Right lung (tissue), 5 donors: ENCODE results near the gene GRIN3B. TPM values are rescaled to one million over a fixed set of nuclear protein-coding genes. Genes with fewer than 3 reads are reported as not detected.
"Not testable (repeated sequence)": the region's sequence is repeated elsewhere in the genome, so short reads cannot be mapped to it uniquely, and the experiment has no call there.

Experiments
- DNase-seq, 2 donors: peaks; one replicate each; pipeline ENCODE4 v3.0.0-alpha.2; 2013
- polyA plus RNA-seq, 5 donors: library from polyadenylated mRNA; unstranded; fragments of 120-200 nt; gene quantifications; one replicate each; pipeline versions ENCODE4 v1.2.1 to v1.2.3, GENCODE V29; 2013; ENCODE audit warnings: inconsistent platforms in 1 of 5, low replicate concordance in 1 of 5; ENCODE audit not compliant: insufficient read length in 5 of 5, insufficient read depth in 1 of 5

GRIN3B gene
- polyA plus RNA-seq, 5 donors, result 0.31 to 1.6 (median 0.69) TPM

- no peak for DNase-seq
Measured at GRCh38 chr19:1019616-1019961, 19.4 kb downstream of the GRIN3B start.

- DNase-seq, result no peak
Measured at GRCh38 chr19:1019980-1020867, 20.0 kb downstream of the GRIN3B start.

- DNase-seq, result peak; percentile 98
Measured at GRCh38 chr19:1020868-1021425, 20.7 kb downstream of the GRIN3B start, which contains the start of gene TMEM259. Gene TMEM259, minus strand, starts transcription at chr19:1021123. Its CDS starts 127 bp downstream, at chr19:1020996.

- not testable (repeated sequence) for DNase-seq
Measured at GRCh38 chr19:1023883-1024188, 23.6 kb downstream of the GRIN3B start.

GRCh38 chr19:1025080-1025479 lies 24.9 kb downstream of the GRIN3B start:
- DNase-seq, result not testable (repeated sequence)

GRCh38 chr19:1025960-1026782 lies 26.0 kb downstream of the GRIN3B start, which contains the start of gene CNN2:
Gene CNN2, plus strand, starts transcription at chr19:1026608. Its CDS starts 54 bp downstream, at chr19:1026662.
- DNase-seq, result peak; percentile 85 to 88

- no peak for DNase-seq
Measured at GRCh38 chr19:1026783-1027649, 26.8 kb downstream of the GRIN3B start.

GRCh38 chr19:1027650-1028061 lies 27.4 kb downstream of the GRIN3B start:
- no peak for DNase-seq

GRCh38 chr19:1028062-1028926 lies 28.1 kb downstream of the GRIN3B start:
- DNase-seq, result peak; percentile 87 to 89

GRCh38 chr19:1032264-1032867 lies 32.1 kb downstream of the GRIN3B start:
- DNase-seq, result no peak

GRCh38 chr19:1035998-1036621 lies 35.9 kb downstream of the GRIN3B start:
- DNase-seq, result no peak

- DNase-seq, result no peak
Measured at GRCh38 chr19:1037621-1038064, 37.4 kb downstream of the GRIN3B start.

GRCh38 chr19:1038978-1039645 lies 38.9 kb downstream of the GRIN3B start:
- DNase-seq, result no peak

GRCh38 chr19:1039646-1040475 lies 39.6 kb downstream of the GRIN3B start, which contains the start of gene ABCA7:
Gene ABCA7, plus strand, starts transcription at chr19:1040107. Its CDS starts 1,255 bp downstream, at chr19:1041362.
- peak; percentile 96 for DNase-seq

- DNase-seq, result peak; percentile 80 to 82
Measured at GRCh38 chr19:1040476-1041271, 40.5 kb downstream of the GRIN3B start.

GRCh38 chr19:1041272-1041834 lies 41.1 kb downstream of the GRIN3B start:
- no peak for DNase-seq
